SK-N-MC (cell line): ENCODE results near the gene VEGFC.
A peak's percentile ranks its signal among the peaks of the same experiment; 100 is the strongest.

ENCODE experiments used
- DNase-seq: peaks from one replicate; pipeline ENCODE4 v3.0.0-alpha.2; 2011; ENCODE audit warnings: low read depth, low spot score
- H3K27ac ChIP-seq: fragments of 200-600 bp; sonication (generic); 2 replicates; pipeline ENCODE4 v1.5.1; 2016; ENCODE audit warnings: mixed run types
- H3K36me3 ChIP-seq: fragments of 200-600 bp; sonication (generic); 2 replicates; pipeline ENCODE4 v1.6.1; 2017; ENCODE audit warnings: antibody characterized with exemption, low read length, mixed read lengths; ENCODE audit not compliant: insufficient read depth
- H3K4me3 ChIP-seq: fragments of 200-600 bp; sonication (generic); 2 replicates; pipeline ENCODE4 v1.5.1; 2016
- H3K9ac ChIP-seq: fragments of 200-600 bp; sonication (generic); 2 replicates; pipeline ENCODE4 v1.8.0; 2017; ENCODE audit warnings: mixed run types, mixed read lengths; ENCODE audit not compliant: insufficient read length
- H3K9me3 ChIP-seq: fragments of 200-600 bp; sonication (generic); 2 replicates; pipeline ENCODE4 v1.6.1; 2017; ENCODE audit warnings: low read depth, mild to moderate bottlenecking, antibody characterized with exemption, low read length, moderate library complexity, mixed read lengths
- EZH2 ChIP-seq: fragments of 200-600 bp; sonication (generic); IDR thresholded peaks from one replicate; pipeline ENCODE4 v1.6.1; 2017; ENCODE audit warnings: antibody characterized with exemption
- FOXP2 ChIP-seq: optimal IDR thresholded peaks from 2 replicates; pipeline ENCODE3; 2011; ENCODE audit warnings: mild to moderate bottlenecking, moderate library complexity; ENCODE audit not compliant: insufficient read depth; ENCODE audit errors: extremely low read length, control extremely low read depth
- POLR2AphosphoS5 ChIP-seq: IDR thresholded peaks from 2 replicates; pipeline ENCODE4 v1.6.1; 2012; ENCODE audit warnings: mild to moderate bottlenecking, low read depth, low read length, borderline replicate concordance

Gene VEGFC

GRCh38 chr4:176671532-176671931 lies 121.2 kb downstream of the VEGFC start:
- Histone ChIP-seq H3K9ac (no peak overlapping the region), H3K4me3 (no peak overlapping the region), H3K36me3 (no peaks in the 10 kb centered on the region), H3K27ac (no peak overlapping the region), H3K9me3 (no peaks in the 10 kb centered on the region)
- peak; percentile 3 for DNase-seq
- TF ChIP-seq FOXP2 = no peak
- no peak for TF ChIP-seq EZH2
- TF ChIP-seq POLR2AphosphoS5 = no peak

GRCh38 chr4:176668324-176668723 lies 124.4 kb downstream of the VEGFC start:
- Histone ChIP-seq H3K9ac (no peak overlapping the region), H3K4me3 (no peak overlapping the region), H3K27ac (no peak overlapping the region), H3K36me3 (no peaks in the 10 kb centered on the region), H3K9me3 (no peaks in the 10 kb centered on the region)
- no peak for DNase-seq
- no peak for TF ChIP-seq EZH2

GRCh38 chr4:176664964-176665363 lies 127.8 kb downstream of the VEGFC start:
- Histone ChIP-seq H3K4me3 (no peak overlapping the region), H3K36me3 (no peaks in the 10 kb centered on the region), H3K9me3 (no peaks in the 10 kb centered on the region), H3K27ac (no peak overlapping the region), H3K9ac (no peak overlapping the region)
- DNase-seq = no peak
- TF ChIP-seq EZH2 = no peak
- TF ChIP-seq FOXP2 = no peak
- no peak for TF ChIP-seq POLR2AphosphoS5

GRCh38 chr4:176660561-176660960 lies 132.2 kb downstream of the VEGFC start:
- Histone ChIP-seq H3K36me3 (no peaks in the 10 kb centered on the region), H3K4me3 (no peak overlapping the region), H3K9me3 (no peaks in the 10 kb centered on the region), H3K27ac (no peak overlapping the region), H3K9ac (no peak overlapping the region)
- DNase-seq = no peak
- TF ChIP-seq EZH2 = no peak
- no peak for TF ChIP-seq POLR2AphosphoS5
- no peak for TF ChIP-seq FOXP2

GRCh38 chr4:176656108-176656507 lies 136.6 kb downstream of the VEGFC start:
- TF ChIP-seq POLR2AphosphoS5 (no peak), FOXP2 (no peak), EZH2 (no peak)
- H3K9ac ChIP-seq = no peak overlapping the region
- H3K9me3 ChIP-seq = no peaks in the 10 kb centered on the region
- H3K27ac ChIP-seq = no peak overlapping the region
- H3K36me3 ChIP-seq = no peaks in the 10 kb centered on the region
- H3K4me3 ChIP-seq = no peak overlapping the region
- DNase-seq = no peak

GRCh38 chr4:176654565-176655216 lies 138.0 kb downstream of the VEGFC start:
- TF ChIP-seq FOXP2 = no peak
- TF ChIP-seq POLR2AphosphoS5 = no peak
- no peak for DNase-seq
- Histone ChIP-seq H3K36me3 (no peaks in the 10 kb centered on the region), H3K27ac (no peak overlapping the region), H3K9me3 (no peaks in the 10 kb centered on the region), H3K9ac (no peak overlapping the region), H3K4me3 (no peak overlapping the region)

GRCh38 chr4:176653401-176654220 lies 139.1 kb downstream of the VEGFC start:
- H3K4me3 ChIP-seq = no peak overlapping the region
- H3K9me3 ChIP-seq = no peaks in the 10 kb centered on the region
- no peak for TF ChIP-seq EZH2
- TF ChIP-seq POLR2AphosphoS5 = no peak
- no peak for TF ChIP-seq FOXP2
- no peak overlapping the region for H3K27ac ChIP-seq
- DNase-seq = no peak
- H3K36me3 ChIP-seq = no peaks in the 10 kb centered on the region
- no peak overlapping the region for H3K9ac ChIP-seq

GRCh38 chr4:176646311-176646710 lies 146.4 kb downstream of the VEGFC start:
- H3K4me3 ChIP-seq = peak overlapping the region; percentile 60
- no peak for DNase-seq
- TF ChIP-seq POLR2AphosphoS5 = no peak
- no peaks in the 10 kb centered on the region for H3K9me3 ChIP-seq
- no peak overlapping the region for H3K9ac ChIP-seq
- no peak overlapping the region for H3K27ac ChIP-seq
- H3K36me3 ChIP-seq = no peaks in the 10 kb centered on the region
